C4-2B (cell line): ENCODE measurements around the gene BCL2L12.

Experiments
- H3K27ac ChIP-seq: fragments of 450-650 bp; 2 replicates; pipeline ENCODE4 v1.5.1; 2017
- ZFX ChIP-seq: fragments of 450-650 bp; IDR thresholded peaks from 2 replicates; pipeline ENCODE4 v1.6.1; 2017
- TF ChIP-seq, protein P1 (sequence below): fragments of 450-650 bp; conservative IDR thresholded peaks from 2 replicates; pipeline ENCODE4 v1.5.1; 2017; ENCODE audit warnings: mild to moderate bottlenecking

BCL2L12 gene

GRCh38 chr19:49654581-49654980 lies 11.2 kb upstream of the BCL2L12 start:
- no peak for TF ChIP-seq ZFX
- TF ChIP-seq, protein P1, sequence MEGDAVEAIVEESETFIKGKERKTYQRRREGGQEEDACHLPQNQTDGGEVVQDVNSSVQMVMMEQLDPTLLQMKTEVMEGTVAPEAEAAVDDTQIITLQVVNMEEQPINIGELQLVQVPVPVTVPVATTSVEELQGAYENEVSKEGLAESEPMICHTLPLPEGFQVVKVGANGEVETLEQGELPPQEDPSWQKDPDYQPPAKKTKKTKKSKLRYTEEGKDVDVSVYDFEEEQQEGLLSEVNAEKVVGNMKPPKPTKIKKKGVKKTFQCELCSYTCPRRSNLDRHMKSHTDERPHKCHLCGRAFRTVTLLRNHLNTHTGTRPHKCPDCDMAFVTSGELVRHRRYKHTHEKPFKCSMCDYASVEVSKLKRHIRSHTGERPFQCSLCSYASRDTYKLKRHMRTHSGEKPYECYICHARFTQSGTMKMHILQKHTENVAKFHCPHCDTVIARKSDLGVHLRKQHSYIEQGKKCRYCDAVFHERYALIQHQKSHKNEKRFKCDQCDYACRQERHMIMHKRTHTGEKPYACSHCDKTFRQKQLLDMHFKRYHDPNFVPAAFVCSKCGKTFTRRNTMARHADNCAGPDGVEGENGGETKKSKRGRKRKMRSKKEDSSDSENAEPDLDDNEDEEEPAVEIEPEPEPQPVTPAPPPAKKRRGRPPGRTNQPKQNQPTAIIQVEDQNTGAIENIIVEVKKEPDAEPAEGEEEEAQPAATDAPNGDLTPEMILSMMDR = no peak
- H3K27ac ChIP-seq = no peak overlapping the region

DNA sequence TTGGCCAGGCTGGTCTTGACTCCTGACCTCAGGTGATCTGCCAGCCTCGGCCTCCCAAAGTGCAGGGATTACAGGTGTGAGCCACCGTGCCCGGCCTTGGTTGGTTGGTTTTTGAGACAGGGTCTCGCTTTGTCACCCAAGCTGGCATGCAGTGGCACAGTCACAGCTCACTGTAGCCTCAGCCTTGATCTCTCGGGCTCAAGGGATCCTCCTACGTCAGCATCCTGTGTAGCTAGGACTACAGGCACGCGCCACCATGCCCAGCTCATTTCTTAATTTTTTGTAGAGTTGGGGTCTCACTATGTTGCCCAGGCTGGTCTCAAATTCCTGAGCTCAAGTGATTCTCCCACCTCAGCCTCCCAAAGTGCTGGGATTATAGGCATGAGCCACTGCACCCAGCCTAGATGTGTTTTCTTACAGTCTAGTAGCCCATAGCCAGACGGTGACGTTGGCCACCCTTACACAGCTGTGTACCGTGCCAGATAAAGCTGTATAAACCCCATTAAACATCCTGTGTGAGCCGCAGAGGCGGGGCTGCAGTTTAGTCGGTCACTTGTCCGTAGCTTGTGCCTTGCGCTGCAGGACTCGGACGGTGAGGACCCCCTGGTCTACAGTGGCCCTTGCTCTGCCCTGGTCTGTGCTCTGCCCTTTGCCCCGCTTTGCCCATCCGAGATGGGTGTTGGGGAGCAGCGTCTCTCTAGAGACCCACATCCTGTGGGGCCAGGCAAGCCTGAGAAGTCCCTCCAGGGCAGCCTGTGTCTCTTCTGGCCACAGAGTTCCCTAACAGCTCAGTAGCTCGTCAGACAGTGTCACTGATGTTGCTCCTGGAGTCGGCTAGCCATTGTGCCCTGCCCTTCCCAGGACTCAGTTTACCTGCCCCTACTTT lies 9.9 kb upstream of the BCL2L12 start:
- TF ChIP-seq ZFX = no peak
- TF ChIP-seq, protein P1 = no peak
- no peak overlapping the region for H3K27ac ChIP-seq

- no peak overlapping the region for H3K27ac ChIP-seq
These were observed 9.2 kb upstream of the BCL2L12 start for GRCh38 chr19:49656456-49657109.

DNA sequence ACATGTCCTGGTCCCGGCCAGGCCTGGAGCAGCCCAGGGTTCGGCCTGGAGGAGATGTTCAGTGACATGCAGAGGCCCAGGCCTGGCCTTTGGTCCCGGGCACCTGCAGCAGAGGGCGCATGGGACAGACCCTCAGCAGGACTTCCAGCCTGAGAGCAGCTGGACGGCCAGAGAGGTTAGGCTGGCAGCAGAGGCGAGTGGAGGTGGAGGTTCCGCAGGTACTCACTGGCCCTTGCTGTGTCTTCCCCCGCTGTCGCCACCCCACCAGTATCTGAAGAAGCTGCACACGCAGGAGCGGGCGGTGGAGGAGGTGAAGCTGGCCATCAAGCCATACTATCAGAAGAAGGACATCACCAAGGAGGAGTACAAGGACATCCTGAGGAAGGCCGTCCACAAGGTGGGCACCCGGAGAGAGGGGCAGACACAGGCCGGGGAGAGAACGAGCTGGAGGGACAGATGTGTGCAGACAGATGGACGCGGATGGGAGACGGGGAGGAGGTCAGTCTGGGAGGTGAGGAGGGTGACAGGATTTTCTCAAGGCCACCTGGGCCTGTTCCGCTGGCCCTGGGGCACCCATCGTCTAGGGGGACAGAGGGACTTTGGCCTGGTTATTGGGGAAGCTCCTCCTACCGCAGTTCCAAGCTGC lies 8.1 kb upstream of the BCL2L12 start:
- TF ChIP-seq, protein P1 = no peak
- no peak for TF ChIP-seq ZFX
- no peak overlapping the region for H3K27ac ChIP-seq

More at GRCh38 chr19:49656456-49657109, 9.2 kb upstream of the BCL2L12 start:
- TF ChIP-seq, protein P1 = no peak
- TF ChIP-seq ZFX = no peak

DNA sequence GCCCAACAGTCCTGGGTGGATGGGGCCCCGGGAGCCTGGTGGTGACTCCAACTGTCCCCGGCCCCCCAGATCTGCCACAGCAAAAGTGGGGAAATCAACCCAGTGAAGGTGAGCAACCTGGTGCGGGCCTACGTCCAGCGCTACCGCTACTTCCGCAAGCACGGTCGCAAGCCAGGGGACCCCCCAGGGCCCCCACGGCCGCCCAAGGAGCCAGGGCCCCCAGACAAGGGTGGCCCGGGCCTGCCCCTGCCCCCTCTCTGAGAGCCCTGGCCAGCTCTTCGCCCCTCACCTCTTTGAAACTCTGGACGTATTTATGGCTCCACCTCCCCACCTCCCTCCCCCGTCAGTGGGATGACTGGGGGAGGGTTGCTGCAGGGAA lies 7.6 kb upstream of the BCL2L12 start:
- no peak overlapping the region for H3K27ac ChIP-seq
- TF ChIP-seq, protein P1 = no peak
- TF ChIP-seq ZFX = no peak

DNA sequence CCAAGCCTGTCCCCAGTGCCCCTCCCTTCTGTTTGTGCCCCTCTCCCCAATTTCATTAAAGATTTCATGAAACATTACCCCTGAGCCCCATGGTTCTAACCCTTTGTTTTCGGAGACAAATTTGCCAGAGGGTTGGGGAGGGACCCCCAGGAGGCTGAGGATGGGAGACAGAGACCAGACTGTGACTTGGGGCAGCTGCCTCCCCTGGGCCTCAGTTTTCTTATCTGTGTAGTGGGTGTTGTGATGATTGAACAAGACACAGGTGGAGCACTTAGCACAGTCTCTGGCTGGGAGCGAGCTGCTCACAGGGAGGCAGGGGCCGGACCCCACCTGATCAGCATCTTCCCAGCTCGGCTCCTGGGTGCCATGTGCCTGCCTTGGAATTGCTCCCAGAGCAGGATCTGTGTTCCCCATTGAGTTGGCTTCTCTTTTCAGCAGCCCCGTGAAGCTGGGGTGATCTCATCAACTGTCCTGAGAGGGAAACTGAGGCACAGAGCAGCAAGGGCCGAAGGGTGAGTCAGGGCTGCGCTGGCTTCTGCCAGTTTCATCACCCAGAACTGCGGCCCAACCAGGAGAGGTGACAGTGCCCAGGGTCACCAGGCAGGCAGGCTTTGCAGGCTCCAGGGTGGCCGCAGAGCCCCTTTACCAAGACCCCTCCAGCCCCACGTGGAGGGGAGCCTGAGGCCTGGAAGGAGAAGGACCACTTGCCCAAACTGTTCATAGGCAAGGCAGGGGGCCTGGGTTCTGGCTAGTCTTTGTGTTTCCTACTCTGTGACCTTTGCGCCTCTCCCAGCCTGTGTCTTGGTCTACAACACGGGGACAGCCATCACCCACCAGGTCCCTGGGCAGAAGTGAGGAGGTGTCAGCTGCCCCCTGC lies 6.9 kb upstream of the BCL2L12 start:
- no peak overlapping the region for H3K27ac ChIP-seq
- no peak for TF ChIP-seq ZFX
- TF ChIP-seq, protein P1 = no peak
